Right lobe of liver (tissue), 4 donors: ENCODE data around the gene PPP1R12B.

ENCODE experiments used
- POLR2A ChIP-seq: fragments of 450-650 bp; IDR thresholded peaks from one replicate; pipeline ENCODE4 v1.6.1; 2017; ENCODE audit warnings: antibody characterized with exemption, mild to moderate bottlenecking
- TF ChIP-seq, protein P1 (sequence below), 4 donors: fragments of 200-600 bp in 3 of 4; fragments of 450-650 bp in 1 of 4; IDR thresholded peaks; one replicate each; pipeline versions ENCODE4 v1.5.1 to v1.8.0; 2016 to 2022; ENCODE audit warnings: antibody characterized with exemption in 4 of 4, mild to moderate bottlenecking in 2 of 4
- donor health status: DM: no; HTN: no; CAD: no.
- donor health status: DM: no; HTN: no; CAD: no.
- donor health status: DM: no; HTN: yes; CAD: no.

DNA sequence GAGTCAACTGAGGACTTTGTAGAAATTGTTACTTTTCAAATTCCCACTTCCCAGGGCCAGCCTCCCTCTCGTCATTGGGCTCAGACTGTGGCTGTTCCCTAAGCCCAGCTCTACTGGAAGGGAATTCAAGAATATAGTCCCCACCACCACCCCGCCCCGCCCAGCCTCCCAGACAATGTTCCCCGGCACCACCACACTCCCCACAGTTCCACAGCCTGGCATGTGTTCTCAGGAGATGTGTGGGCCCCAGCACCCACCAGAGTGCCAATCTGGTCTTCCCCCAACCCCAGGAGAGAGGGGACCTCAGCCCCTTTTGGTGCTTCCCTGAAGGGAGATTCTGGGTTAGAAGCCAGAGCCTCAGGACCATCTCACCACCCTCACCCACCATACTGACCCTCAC is 241.6 kb downstream of the PPP1R12B start:
- TF ChIP-seq POLR2A, result no peak
- TF ChIP-seq, protein P1, sequence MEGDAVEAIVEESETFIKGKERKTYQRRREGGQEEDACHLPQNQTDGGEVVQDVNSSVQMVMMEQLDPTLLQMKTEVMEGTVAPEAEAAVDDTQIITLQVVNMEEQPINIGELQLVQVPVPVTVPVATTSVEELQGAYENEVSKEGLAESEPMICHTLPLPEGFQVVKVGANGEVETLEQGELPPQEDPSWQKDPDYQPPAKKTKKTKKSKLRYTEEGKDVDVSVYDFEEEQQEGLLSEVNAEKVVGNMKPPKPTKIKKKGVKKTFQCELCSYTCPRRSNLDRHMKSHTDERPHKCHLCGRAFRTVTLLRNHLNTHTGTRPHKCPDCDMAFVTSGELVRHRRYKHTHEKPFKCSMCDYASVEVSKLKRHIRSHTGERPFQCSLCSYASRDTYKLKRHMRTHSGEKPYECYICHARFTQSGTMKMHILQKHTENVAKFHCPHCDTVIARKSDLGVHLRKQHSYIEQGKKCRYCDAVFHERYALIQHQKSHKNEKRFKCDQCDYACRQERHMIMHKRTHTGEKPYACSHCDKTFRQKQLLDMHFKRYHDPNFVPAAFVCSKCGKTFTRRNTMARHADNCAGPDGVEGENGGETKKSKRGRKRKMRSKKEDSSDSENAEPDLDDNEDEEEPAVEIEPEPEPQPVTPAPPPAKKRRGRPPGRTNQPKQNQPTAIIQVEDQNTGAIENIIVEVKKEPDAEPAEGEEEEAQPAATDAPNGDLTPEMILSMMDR (IDR thresholded peaks at IDR 0.05), result no peak
